ENCODE results near the gene TBC1D30.

DNA sequence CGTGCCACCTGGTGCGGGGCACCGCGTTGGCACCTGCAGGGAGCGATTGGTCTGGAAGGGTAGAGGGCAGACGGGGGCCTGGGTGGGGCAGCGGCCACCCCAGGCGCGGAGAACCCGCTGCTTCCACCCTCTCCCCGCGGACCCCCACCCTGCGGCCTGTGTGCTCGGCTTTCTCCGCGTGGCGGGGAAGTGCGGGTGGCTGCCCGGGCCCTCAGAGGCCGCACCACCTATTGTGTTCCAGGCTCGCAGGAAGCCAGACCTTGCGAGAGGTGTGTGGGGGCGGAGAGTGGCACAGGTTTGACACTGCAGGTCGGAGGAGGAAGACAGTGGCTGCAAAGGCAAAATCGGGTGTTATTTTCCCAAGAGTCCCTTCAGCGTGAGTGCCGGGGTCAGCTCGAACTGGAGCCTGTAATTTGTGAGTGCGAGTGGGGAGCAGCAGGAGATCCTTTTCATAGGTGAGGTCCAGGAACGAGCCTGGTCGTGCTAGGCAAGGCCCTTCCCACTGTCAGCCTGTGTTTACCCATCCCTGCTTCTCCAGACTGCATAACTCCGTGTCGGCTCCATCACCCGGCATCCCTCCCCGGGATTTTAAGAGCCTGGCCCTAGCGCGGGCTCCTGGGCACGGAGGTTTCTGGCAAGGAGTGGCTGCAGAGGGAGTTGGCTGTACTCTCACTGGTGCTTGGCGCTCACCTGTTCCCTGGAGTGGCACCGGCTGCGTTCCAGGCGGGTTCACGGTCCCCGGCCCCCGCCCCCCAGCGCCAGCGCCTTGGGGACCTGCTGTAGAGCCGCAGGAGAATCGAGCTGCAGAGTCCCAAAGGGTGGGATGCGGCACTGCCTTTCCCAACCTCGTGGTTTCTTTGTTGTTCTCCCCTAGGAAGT is 935 bp downstream of the TBC1D30 start:
- TF ChIP-seq, protein P1, sequence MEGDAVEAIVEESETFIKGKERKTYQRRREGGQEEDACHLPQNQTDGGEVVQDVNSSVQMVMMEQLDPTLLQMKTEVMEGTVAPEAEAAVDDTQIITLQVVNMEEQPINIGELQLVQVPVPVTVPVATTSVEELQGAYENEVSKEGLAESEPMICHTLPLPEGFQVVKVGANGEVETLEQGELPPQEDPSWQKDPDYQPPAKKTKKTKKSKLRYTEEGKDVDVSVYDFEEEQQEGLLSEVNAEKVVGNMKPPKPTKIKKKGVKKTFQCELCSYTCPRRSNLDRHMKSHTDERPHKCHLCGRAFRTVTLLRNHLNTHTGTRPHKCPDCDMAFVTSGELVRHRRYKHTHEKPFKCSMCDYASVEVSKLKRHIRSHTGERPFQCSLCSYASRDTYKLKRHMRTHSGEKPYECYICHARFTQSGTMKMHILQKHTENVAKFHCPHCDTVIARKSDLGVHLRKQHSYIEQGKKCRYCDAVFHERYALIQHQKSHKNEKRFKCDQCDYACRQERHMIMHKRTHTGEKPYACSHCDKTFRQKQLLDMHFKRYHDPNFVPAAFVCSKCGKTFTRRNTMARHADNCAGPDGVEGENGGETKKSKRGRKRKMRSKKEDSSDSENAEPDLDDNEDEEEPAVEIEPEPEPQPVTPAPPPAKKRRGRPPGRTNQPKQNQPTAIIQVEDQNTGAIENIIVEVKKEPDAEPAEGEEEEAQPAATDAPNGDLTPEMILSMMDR (conservative IDR thresholded peaks at IDR 0.05) = no peak
- TF ChIP-seq ZFX (IDR thresholded peaks at IDR 0.05) = no peak
